Measurements from ENCODE around the gene MARCKS. TPM values are rescaled to one million over a fixed set of nuclear protein-coding genes. Genes with fewer than 3 reads are reported as not detected.

The MARCKS gene
- total and polyA plus RNA-seq, 2 of the 13 experiments (the other 11 are each of a cell fraction or from before 2014, with no cell fraction given) = 30.5 to 39.5 TPM

GRCh38 chr6:113903666-113904330 is 46.7 kb downstream of the MARCKS start (continued):
- TF ChIP-seq SOX13 (IDR thresholded peaks at IDR 0.05) = no peak
- 0 out of 4 replicates have a peak, but pooled peaks of 1 of the 2 experiments have one; percentile 8 for TF ChIP-seq SOX13 (CRISPR knock-in tag; conservative IDR thresholded peaks at IDR 0.05 in 1 of 2, IDR thresholded peaks at IDR 0.05 in 1 of 2)
- TF ChIP-seq ZNF749 (CRISPR knock-in tag; IDR thresholded peaks at IDR 0.05; ENCODE audit: borderline replicate concordance) = no peak
- 0 out of 2 replicates have a peak, but pooled peaks have one; percentile 29 for TF ChIP-seq ELF1 (CRISPR knock-in tag; IDR thresholded peaks at IDR 0.05)
- TF ChIP-seq ZNF687 (CRISPR knock-in tag; IDR thresholded peaks at IDR 0.05) = no peak
- TF ChIP-seq ZNF7 (CRISPR knock-in tag; IDR thresholded peaks at IDR 0.05) = no peak
- no peak for TF ChIP-seq GABPB1 (CRISPR knock-in tag; IDR thresholded peaks at IDR 0.05)
- no peak for TF ChIP-seq NR1H2 (CRISPR knock-in tag; IDR thresholded peaks at IDR 0.05; ENCODE audit: borderline replicate concordance, low read depth)
- TF ChIP-seq SIX1 (CRISPR knock-in tag; IDR thresholded peaks at IDR 0.05; ENCODE audit: borderline replicate concordance) = no peak
- no peak for TF ChIP-seq ZNF639 (CRISPR knock-in tag; conservative IDR thresholded peaks at IDR 0.05)
- no peak for TF ChIP-seq TCF12 (IDR thresholded peaks at IDR 0.05)
- no peak for TF ChIP-seq TCF12 (CRISPR knock-in tag; IDR thresholded peaks at IDR 0.05)
- TF ChIP-seq SP5 (CRISPR knock-in tag; IDR thresholded peaks at IDR 0.05; ENCODE audit: borderline replicate concordance, low read depth) = peak; percentile 51; the same call in 1 of the 2 replicates
- no peak for TF ChIP-seq CEBPG (CRISPR knock-in tag; IDR thresholded peaks at IDR 0.05)
